Erythroblast (primary cell): ENCODE measurements around the gene UNCX.

Experiments used
- DNase-seq, 2 experiments: peaks; one replicate each; lab custom pipeline; 2025; lab: John Stamatoyannopoulos, UW
- GATA1 ChIP-seq: IDR thresholded peaks from 2 replicates; pipeline ENCODE4 v1.6.1; 2011; ENCODE audit warnings: low read depth, mild to moderate bottlenecking, control low read depth, low read length, moderate library complexity
- POLR2A ChIP-seq: IDR thresholded peaks from 2 replicates; pipeline ENCODE4 v1.6.1; 2011; ENCODE audit warnings: mild to moderate bottlenecking, low read length

The UNCX gene

GRCh38 chr7:1248916-1249581 lies 16.4 kb downstream of the UNCX start:
- DNase-seq = no peak
- no peak for TF ChIP-seq GATA1
- TF ChIP-seq POLR2A = no peak

DNA sequence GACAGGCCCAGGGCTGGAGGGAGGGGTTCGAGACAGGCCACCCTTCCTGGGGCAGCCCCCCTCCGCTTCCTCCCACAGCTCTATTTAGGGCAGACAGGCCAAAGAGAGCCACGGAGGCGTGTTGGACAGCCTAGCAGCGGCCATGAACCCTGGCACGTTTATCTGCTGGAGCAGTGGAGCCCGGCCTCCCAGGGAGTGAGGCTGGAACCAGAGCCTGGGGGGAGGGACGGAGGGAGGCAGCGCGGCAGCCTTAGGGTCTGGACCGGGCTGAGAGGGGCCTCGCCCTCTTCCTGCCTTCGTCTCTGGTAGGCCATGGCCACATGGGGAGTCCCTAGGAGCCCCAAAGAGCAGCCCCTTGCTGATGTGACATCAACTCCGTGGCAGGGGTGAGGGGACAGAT lies 17.1 kb downstream of the UNCX start:
- TF ChIP-seq GATA1 (no peak), POLR2A (no peak)
- DNase-seq = no peak

GRCh38 chr7:1250901-1251300 lies 18.2 kb downstream of the UNCX start:
- DNase-seq = no peak
- TF ChIP-seq POLR2A (no peak), GATA1 (no peak)

DNA sequence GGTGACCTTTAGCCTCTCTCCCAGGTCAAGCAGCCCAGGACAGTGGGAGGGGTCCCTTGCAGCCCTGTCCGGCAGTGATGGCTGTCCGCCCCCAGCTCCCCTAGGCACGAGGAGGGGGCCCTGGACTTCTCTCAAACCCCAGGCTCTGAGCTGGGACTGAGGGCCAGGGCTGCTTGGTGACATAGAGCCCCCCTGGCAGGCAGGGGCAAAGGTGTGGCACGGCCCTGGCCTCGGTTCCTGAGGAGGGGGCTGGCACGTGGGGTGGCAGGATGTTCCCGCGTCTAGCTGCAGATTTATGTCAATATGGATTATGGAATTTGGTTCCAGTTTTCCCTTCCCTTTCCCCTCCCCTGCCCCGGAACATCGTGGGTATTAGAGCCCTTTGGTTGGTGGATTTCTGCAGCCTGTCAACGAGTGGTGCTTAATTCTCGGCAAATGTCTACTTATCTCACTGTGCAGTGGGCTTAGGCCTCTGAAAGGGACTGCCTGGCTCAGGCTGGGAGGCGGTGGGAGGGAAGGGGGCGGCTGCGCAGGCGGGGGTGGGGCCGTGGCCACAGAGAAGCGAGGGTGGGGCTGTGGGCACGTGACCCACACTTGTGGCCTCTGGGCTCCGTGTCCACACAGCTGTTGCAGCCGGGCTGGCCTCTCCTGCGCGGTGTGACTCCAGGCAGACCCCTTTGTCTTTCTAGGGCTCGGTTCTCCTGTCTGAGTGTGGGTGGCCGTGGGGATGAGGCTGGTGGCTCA lies 19.3 kb downstream of the UNCX start:
- no peak for DNase-seq
- TF ChIP-seq GATA1 (no peak), POLR2A (no peak)

DNA sequence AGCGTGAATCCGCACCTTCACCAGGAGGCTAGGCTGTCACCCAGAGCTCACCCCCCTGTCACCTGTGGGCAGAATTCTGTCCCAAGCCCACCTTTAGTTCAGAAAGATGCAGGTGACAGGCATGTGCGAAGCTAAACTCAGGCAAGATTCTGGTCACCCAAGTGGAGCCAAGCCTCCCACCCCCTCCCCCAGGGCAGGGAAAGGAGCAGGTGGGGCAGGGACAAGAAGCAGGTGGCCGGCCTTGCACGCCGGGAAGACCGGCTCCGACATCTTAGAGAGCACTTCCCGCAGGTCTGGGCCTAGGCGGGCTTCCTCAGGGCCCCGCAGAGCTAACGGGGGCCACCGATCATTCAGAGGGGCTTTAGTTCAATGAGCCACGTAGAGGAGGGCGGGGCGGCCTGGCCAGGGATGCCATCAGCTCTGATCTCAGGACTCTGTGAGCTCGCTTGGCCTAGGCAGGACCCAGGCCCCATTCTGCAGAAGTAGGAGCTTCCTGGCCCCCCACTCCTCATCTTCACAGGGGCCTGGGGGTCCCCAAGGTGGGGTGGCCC lies 19.9 kb downstream of the UNCX start:
- no peak for TF ChIP-seq POLR2A
- TF ChIP-seq GATA1 = no peak
- DNase-seq = no peak

DNA sequence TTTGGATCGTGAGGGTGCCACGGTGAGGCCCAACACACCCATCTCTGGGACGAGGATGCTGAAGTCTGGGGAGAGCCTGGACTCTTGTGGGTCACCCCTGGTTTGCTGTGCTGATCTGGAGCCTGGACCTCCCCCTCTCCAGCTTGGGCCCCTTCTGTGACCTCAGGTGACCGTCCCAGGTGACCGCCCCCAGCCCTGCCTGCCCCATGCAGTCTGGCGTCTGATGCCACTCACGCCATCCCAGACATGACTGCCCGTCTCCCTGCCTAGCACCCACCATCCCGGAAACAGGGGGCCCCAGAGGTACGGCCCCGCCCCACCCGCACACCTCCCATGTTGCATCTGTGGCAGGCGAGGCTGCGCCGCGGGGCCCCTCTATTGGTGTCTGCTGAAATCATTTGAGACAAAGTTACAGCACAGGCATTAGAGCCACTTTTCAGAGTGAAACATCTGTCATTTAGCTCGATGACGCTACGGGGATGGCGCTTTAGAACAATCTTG lies 21.1 kb downstream of the UNCX start:
- no peak for DNase-seq
- TF ChIP-seq GATA1 (no peak), POLR2A (no peak)

DNA sequence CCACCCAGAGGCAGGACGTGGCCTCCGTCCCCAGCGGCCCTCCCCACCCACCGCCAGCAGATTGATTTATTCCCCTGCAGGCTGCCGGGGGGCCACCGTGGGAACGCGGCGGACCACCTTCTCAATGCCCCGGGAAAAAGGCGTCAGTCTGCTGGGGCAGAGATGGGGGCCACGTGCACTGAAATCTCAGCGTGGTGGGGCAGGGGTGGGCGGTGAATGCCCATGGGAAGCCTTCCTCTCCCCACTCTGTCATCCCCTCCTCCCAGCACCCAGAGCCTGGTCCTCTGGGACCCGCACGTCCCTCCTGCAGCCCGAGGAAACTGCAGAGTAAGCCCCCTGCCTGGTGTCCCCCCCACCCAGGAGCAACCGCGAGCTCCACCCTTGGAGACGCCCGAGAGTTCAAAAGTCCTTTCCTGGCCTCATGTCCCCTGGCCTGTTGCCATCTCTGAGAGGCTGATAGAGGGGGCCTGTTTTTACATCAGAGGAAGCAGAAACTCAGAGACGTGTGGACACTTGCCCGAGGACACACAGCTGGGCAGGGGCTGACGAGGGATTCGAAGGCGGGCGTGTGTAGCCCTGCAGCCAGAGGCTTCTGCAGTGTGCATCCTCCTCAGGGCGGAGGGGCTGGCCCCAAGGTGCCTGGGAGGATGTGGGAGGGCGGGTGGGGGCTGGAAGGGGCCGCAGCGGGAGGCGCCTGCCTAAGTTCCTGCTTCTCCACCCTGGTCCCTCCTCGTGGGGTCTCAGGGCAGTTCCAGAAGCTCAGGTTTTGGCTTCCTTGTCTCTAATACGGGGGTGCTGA lies 21.8 kb downstream of the UNCX start:
- TF ChIP-seq POLR2A (no peak), GATA1 (no peak)
- no peak for DNase-seq

DNA sequence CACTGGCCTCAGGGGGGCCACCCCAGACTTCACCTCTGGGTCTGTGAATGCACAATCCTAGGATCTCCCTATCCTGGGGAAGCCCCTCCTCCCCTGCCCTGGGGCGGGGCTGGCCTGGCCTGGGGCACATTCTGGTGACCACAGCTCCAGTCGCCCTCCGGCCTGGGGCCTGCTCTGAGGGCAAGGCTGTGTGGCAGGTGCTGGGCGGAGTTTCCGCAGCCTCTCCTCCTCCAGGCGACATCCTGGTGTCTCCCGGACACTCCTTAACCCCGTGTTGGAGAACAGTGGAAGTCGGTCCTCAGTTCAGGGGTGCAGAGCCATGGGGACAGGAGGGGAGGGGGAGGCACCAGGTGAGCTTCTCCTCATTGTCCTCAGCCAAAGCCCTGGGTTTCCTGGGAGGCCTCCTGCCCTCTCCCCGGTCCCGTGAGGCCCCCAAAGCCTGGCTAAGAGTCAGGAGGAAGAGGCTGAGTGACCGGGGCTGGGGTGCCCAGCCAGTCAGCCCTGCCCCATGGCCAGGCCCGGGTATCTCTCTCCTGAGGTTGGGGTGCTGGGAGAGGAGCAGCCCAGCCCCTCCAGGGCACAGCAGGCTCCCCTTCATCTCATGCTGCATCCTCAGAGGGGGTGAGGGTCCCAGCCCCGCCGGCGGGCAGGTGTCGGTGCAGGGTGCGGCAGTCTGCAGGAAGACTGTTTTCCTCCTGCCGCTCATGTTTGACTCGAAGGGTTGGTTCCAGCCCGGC lies 22.6 kb downstream of the UNCX start:
- no peak for TF ChIP-seq POLR2A
- no peak for TF ChIP-seq GATA1
- no peak for DNase-seq

- TF ChIP-seq POLR2A (no peak), GATA1 (no peak)
- DNase-seq = no peak
These were observed 23.2 kb downstream of the UNCX start for GRCh38 chr7:1255817-1256340.

DNA sequence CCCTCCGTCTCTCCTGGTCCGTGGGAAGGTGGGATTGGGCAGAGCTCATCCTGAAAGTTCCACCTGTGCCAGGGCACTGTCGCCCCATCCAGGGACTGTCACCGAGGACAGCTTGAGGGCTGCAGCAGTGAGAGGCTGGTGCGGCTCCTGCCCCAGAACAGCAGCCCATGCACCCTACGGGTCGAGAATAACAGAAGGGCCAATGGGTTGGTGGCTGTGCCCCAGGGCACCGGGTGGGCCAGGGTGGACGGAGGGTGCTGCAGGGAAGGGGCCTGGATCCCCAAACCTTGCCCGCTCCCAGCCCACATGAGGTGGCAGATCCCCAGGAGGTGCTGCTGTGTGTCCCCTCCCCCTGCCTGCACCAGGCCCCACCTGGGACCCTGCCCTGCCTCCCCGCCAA lies 23.9 kb downstream of the UNCX start:
- TF ChIP-seq POLR2A (no peak), GATA1 (no peak)
- no peak for DNase-seq

- TF ChIP-seq GATA1 = no peak
- no peak for TF ChIP-seq POLR2A
These were observed 24.5 kb downstream of the UNCX start for GRCh38 chr7:1257221-1257620.

DNA sequence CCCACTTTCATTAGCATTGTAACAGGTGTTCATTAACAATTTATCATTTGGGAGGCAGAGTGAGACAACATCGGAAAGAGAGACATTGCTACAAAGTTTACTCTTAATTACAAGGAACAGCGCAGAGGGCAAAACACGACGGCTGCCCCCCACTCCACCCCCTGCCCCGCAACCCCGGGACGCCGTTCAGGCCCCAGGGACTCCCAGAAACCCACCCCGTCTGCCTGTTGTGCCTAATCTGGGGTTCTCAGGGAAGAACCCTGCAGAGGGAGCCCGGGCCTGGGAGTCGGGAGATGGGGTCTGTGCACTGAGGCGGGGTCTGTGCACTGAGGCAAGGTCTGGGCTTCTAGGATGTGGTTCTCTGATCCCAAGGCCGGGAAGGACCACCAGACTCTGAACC lies 25.2 kb downstream of the UNCX start:
- DNase-seq = no peak
- TF ChIP-seq POLR2A (no peak), GATA1 (no peak)

More at GRCh38 chr7:1257221-1257620, 24.5 kb downstream of the UNCX start:
- no peak for DNase-seq
